ENCODE results near the gene PMM1. TPM values are rescaled to one million over a fixed set of nuclear protein-coding genes. Genes with fewer than 3 reads are reported as not detected.

The PMM1 gene
- total and polyA plus RNA-seq, 8 donors, result 15.2 to 131 (median 56.5) TPM

DNA sequence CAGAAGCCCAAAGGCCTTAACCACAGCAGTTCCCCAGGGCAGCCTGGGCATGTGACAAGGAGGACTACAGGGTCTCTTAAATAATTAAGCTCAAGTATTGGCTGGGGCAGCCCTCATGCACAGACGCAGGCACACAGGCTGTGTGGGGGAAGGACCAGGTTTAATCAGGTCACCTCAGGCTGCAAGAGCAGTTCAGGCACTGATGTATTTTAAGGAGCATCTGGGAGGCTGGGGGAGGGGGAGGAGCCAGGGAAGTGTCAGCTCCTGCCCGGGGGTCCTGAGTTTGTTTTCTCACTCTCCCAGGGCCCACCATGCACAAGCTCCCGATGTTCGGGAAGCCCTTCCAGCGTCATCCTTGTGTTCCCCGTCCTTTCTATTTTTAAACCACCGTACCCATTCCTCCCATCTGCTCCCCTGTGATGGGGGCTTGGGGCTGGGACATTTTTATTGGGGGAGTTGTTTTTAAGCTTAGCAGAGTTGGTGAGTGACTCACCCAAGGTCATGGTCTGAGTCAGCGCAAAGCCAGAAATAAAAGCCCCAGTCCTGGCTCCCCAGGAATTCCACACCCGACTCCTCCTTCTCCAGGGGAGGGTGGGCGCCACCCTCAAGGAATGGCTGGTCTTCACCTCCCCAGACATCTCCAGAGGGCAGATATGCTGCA is 26.5 kb downstream of the PMM1 start:
- TF ChIP-seq POLR2AphosphoS5 (IDR thresholded peaks at IDR 0.05) (peak in 1 of 3 donors; percentile 2), POLR2A (IDR thresholded peaks at IDR 0.05) (no peak)
- TF ChIP-seq, protein P1, sequence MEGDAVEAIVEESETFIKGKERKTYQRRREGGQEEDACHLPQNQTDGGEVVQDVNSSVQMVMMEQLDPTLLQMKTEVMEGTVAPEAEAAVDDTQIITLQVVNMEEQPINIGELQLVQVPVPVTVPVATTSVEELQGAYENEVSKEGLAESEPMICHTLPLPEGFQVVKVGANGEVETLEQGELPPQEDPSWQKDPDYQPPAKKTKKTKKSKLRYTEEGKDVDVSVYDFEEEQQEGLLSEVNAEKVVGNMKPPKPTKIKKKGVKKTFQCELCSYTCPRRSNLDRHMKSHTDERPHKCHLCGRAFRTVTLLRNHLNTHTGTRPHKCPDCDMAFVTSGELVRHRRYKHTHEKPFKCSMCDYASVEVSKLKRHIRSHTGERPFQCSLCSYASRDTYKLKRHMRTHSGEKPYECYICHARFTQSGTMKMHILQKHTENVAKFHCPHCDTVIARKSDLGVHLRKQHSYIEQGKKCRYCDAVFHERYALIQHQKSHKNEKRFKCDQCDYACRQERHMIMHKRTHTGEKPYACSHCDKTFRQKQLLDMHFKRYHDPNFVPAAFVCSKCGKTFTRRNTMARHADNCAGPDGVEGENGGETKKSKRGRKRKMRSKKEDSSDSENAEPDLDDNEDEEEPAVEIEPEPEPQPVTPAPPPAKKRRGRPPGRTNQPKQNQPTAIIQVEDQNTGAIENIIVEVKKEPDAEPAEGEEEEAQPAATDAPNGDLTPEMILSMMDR (IDR thresholded peaks at IDR 0.05), result no peak
- no peaks in the 10 kb centered on the region for H3K9me3 ChIP-seq
- WGBS, 5 donors, result 46 to 63% (median 56%) methylated on average over 10 of the region's 10 CpGs
- peaks cover 0 to 7% (median 5%) of the 10 kb centered on the region in 3 donors for H3K27me3 ChIP-seq
- H3K27ac ChIP-seq, result peak overlapping the region in 4 of 5 donors; percentile 2 to 80 (median 73)
- intact Hi-C loops (cut with DNase I; ENCODE audit: low total_unique reads), result no loop called here
- H3K4me3 ChIP-seq, result peak overlapping the region in 1 of 4 donors; percentile 35
- H3K36me3 ChIP-seq, result no peaks in the 10 kb centered on the region
- H3K4me1 ChIP-seq, result peaks cover 0 to 52% (median 26%) of the 10 kb centered on the region in 4 donors
- DNase-seq, result no peak

DNA sequence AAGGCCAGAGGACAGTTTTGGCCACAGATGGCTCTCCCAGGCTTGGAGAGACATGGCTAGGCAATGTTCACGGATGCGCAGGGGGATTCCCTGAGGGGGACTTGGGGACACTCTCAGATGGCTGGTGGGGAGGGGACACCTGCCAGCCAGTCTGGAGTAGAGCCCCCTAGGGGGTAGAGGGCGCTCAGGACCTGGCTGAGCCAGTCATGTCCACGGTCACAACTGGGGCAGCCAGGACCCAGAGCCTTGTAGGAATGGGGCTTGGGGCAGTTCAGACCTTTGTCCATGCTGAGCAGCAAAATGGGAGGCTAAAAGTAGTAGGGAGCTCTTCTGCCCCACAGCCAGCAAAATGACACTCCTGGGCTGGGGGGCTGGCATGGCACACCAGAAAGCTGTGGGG is 27.2 kb downstream of the PMM1 start:
- no peak for DNase-seq
- H3K36me3 ChIP-seq, result no peaks in the 10 kb centered on the region
- H3K9me3 ChIP-seq, result no peaks in the 10 kb centered on the region
- WGBS, 5 donors, result 72 to 88% (median 85%) methylated on average over 4 of the region's 4 CpGs
- peaks cover 0 to 10% (median 5%) of the 10 kb centered on the region in 3 donors for H3K27me3 ChIP-seq
- H3K4me3 ChIP-seq, result peak overlapping the region in 1 of 4 donors; percentile 35
- intact Hi-C loops (cut with DNase I; ENCODE audit: low total_unique reads), result no loop called here
- peak overlapping the region in 4 of 5 donors; percentile 2 to 80 (median 73) for H3K27ac ChIP-seq
- TF ChIP-seq EP300 (IDR thresholded peaks at IDR 0.05), result no peak
- no peak for TF ChIP-seq POLR2AphosphoS5 (IDR thresholded peaks at IDR 0.05)
- TF ChIP-seq, protein P1 (IDR thresholded peaks at IDR 0.05), result no peak
- no peak for TF ChIP-seq POLR2A (IDR thresholded peaks at IDR 0.05)
- H3K4me1 ChIP-seq, result peaks cover 3 to 56% (median 32%) of the 10 kb centered on the region in 4 donors

DNA sequence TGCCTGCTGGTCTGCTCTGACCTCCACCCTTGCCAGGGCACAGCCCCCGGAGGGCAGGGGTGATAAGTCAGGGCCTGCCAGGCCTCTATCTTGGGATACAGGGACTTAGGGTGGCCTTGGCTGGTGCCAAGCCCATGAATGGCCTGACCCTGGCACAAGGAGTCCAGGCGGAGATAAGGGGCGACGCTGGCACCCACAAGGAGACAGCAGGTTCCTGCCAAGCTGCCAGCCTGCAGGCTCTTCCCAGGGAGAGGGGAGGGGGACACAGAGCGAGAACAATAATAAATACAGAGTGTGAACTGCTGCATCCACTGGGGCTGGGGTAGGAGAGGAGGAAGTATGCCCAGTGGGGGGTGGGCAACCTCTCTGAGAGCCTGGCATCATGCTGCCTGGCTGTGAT is 27.9 kb downstream of the PMM1 start:
- intact Hi-C loops (cut with DNase I; ENCODE audit: low total_unique reads), result no loop called here
- WGBS, 5 donors, result 31 to 50% (median 36%) methylated on average over 4 to 5 of the region's 5 CpGs
- H3K9me3 ChIP-seq, result no peaks in the 10 kb centered on the region
- no peak for TF ChIP-seq POLR2AphosphoS5 (IDR thresholded peaks at IDR 0.05)
- TF ChIP-seq, protein P1 (IDR thresholded peaks at IDR 0.05), result no peak
- TF ChIP-seq POLR2A (IDR thresholded peaks at IDR 0.05), result no peak
- TF ChIP-seq EP300 (IDR thresholded peaks at IDR 0.05), result no peak
- H3K4me1 ChIP-seq, result peaks cover 10 to 63% (median 36%) of the 10 kb centered on the region in 4 donors
- H3K36me3 ChIP-seq, result no peaks in the 10 kb centered on the region
- H3K4me3 ChIP-seq, result peak overlapping the region in 3 of 4 donors; percentile 35 to 36 (median 36)
- H3K27ac ChIP-seq, result peak overlapping the region; percentile 9 to 80 (median 72)
- peaks cover 0 to 11% (median 5%) of the 10 kb centered on the region in 3 donors for H3K27me3 ChIP-seq
- no peak for DNase-seq

DNA sequence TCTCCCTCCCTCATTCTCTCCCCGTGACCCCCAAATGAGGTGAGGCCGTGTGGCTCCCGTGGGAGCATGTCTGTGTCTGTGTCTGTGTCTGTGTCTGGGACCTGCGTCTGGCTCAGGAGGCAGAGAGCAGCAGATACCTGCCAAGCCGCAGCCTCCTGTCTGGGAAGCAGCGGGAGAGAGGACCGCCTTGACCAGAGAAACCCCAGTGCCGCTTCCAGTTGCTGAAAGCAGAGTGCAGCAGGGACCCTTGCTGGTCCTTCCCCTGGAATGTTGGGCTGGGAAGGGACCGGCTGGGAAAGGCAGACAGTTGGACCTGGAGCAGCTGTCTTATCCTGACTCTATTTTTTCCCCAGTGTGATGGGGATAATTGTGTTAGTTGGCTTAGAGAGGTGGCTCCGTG is 28.3 kb downstream of the PMM1 start:
- TF ChIP-seq, protein P1 (IDR thresholded peaks at IDR 0.05), result no peak
- TF ChIP-seq EP300 (IDR thresholded peaks at IDR 0.05) (no peak), POLR2AphosphoS5 (IDR thresholded peaks at IDR 0.05) (no peak), POLR2A (IDR thresholded peaks at IDR 0.05) (no peak)
- Histone ChIP-seq H3K4me3 (peak overlapping the region; percentile 27 to 36 (median 36)), H3K27ac (peak overlapping the region in 4 of 5 donors; percentile 56 to 80 (median 73)), H3K27me3 (peaks cover 0 to 11% (median 5%) of the 10 kb centered on the region in 3 donors), H3K4me1 (peaks cover 11 to 64% (median 38%) of the 10 kb centered on the region in 4 donors), H3K9me3 (no peaks in the 10 kb centered on the region), H3K36me3 (no peaks in the 10 kb centered on the region)
- DNase-seq, result peak in 1 of 2 donors; percentile 43
- intact Hi-C loops (cut with DNase I; ENCODE audit: low total_unique reads), result no loop called here
- WGBS, 5 donors, result 35 to 56% (median 44%) methylated on average over 4 to 10 of the region's 10 CpGs

Data from stomach (tissue), 9 donors.